GM23338 (cell line): ENCODE results near the gene CASP6. TPM values are rescaled to one million over a fixed set of nuclear protein-coding genes. Genes with fewer than 3 reads are reported as not detected.

Experiments used
- ATAC-seq: fragments of 200-7000 bp; cut with Tn5 transposase; 3 replicates; pipeline ENCODE4 v1.9.1; 2020
- DNase-seq: peaks from one replicate; pipeline ENCODE4 v3.0.0-alpha.2; 2015; ENCODE audit warnings: low spot score
- H2AFZ ChIP-seq: fragments of 200-600 bp; sonication (generic); 2 replicates; pipeline ENCODE4 v1.8.0; 2016; ENCODE audit warnings: antibody characterized with exemption, mild to moderate bottlenecking, moderate library complexity
- H3F3A ChIP-seq: fragments of 200-600 bp; sonication (generic); replicated peaks from 2 replicates; pipeline ENCODE4 v1.8.0; 2017; ENCODE audit warnings: antibody characterized with exemption, mixed run types, low read depth
- H3K27ac ChIP-seq: fragments of 200-600 bp; sonication (generic); 2 replicates; pipeline ENCODE4 v1.6.1; 2016; ENCODE audit warnings: low read depth
- H3K27me3 ChIP-seq: fragments of 200-600 bp; sonication (generic); 2 replicates; pipeline ENCODE4 v1.8.0; 2016; ENCODE audit warnings: mild to moderate bottlenecking, mixed run types, moderate library complexity; ENCODE audit not compliant: insufficient read depth
- H3K36me3 ChIP-seq: fragments of 200-600 bp; sonication (generic); 2 replicates; pipeline ENCODE4 v1.8.0; 2016; ENCODE audit warnings: mild to moderate bottlenecking; ENCODE audit not compliant: insufficient read depth
- H3K4me1 ChIP-seq: fragments of 200-600 bp; sonication (generic); 2 replicates; pipeline ENCODE4 v1.8.0; 2016; ENCODE audit warnings: mild to moderate bottlenecking, moderate library complexity; ENCODE audit not compliant: insufficient read depth
- H3K4me2 ChIP-seq: fragments of 200-600 bp; sonication (generic); 2 replicates; pipeline ENCODE4 v1.7.1; 2017; ENCODE audit warnings: mixed run types
- H3K4me3 ChIP-seq: fragments of 200-600 bp; sonication (generic); 2 replicates; pipeline ENCODE4 v1.6.1; 2016; ENCODE audit warnings: mixed run types
- H3K79me2 ChIP-seq: fragments of 200-600 bp; sonication (generic); replicated peaks from 2 replicates; pipeline ENCODE4 v1.8.0; 2017; ENCODE audit warnings: mild to moderate bottlenecking; ENCODE audit not compliant: insufficient read depth
- H3K9me2 ChIP-seq: fragments of 200-600 bp; sonication (generic); 2 replicates; pipeline ENCODE4 v1.8.0; 2017; ENCODE audit not compliant: insufficient read depth
- H4K20me1 ChIP-seq: fragments of 200-600 bp; sonication (generic); replicated peaks from 2 replicates; pipeline ENCODE4 v1.8.0; 2017; ENCODE audit warnings: mild to moderate bottlenecking; ENCODE audit not compliant: insufficient read depth
- H3K27ac Mint-ChIP-seq: 2 replicates; pipeline ENCODE4 v1.8.0; 2020; ENCODE audit warnings: inconsistent platforms, mild to moderate bottlenecking, moderate library complexity, mixed read lengths
- H3K27me3 Mint-ChIP-seq: 3 replicates; pipeline ENCODE4 v1.8.0; 2022; ENCODE audit warnings: low read depth, mild to moderate bottlenecking, moderate library complexity, mixed read lengths, inconsistent platforms; ENCODE audit not compliant: insufficient read depth, poor library complexity
- H3K36me3 Mint-ChIP-seq: 3 replicates; pipeline ENCODE4 v1.8.0; 2021; ENCODE audit warnings: low read depth, mild to moderate bottlenecking, inconsistent platforms, moderate library complexity, mixed read lengths
- H3K4me1 Mint-ChIP-seq: 3 replicates; pipeline ENCODE4 v1.8.0; 2020; ENCODE audit warnings: mild to moderate bottlenecking, inconsistent platforms, mixed read lengths
- H3K4me3 Mint-ChIP-seq: 3 replicates; pipeline ENCODE4 v1.8.0; 2021; ENCODE audit warnings: moderate library complexity, mild to moderate bottlenecking, inconsistent platforms, mixed read lengths
- H3K9me3 Mint-ChIP-seq: 3 replicates; pipeline ENCODE4 v1.8.0; 2020; ENCODE audit warnings: moderate library complexity, mild to moderate bottlenecking, inconsistent platforms, mixed read lengths
- CREB1 ChIP-seq: fragments of 250-450 bp; sonication (Bioruptor Pico); IDR thresholded peaks from 2 replicates; pipeline ENCODE4 v1.5.0; 2020; ENCODE audit warnings: low read depth, mild to moderate bottlenecking, moderate library complexity
- CTCF ChIP-seq, 2 experiments: fragments of 200-600 bp in 1 of 2; sonication (generic) in 1 of 2; conservative IDR thresholded peaks; 2 replicates each; pipeline versions ENCODE4 v1.5.1 to v1.6.1; 2016 to 2017; ENCODE audit warnings: antibody characterized with exemption in 2 of 2, low read depth in 2 of 2, mild to moderate bottlenecking in 2 of 2, moderate library complexity in 1 of 2
- EZH2phosphoT487 ChIP-seq: fragments of 200-600 bp; sonication (generic); IDR thresholded peaks from one replicate; pipeline ENCODE4 v1.8.1; 2018; ENCODE audit warnings: antibody characterized with exemption; ENCODE audit not compliant: unreplicated experiment
- REST ChIP-seq: IDR thresholded peaks from one replicate; pipeline ENCODE4 v1.6.1; 2018; ENCODE audit warnings: antibody characterized with exemption; ENCODE audit not compliant: unreplicated experiment
- STAT1 ChIP-seq: IDR thresholded peaks from one replicate; pipeline ENCODE4 v1.6.1; 2016; ENCODE audit warnings: antibody characterized with exemption; ENCODE audit not compliant: unreplicated experiment
- ZNF114 ChIP-seq: fragments of 250-450 bp; sonication (Bioruptor Pico); IDR thresholded peaks from 2 replicates; pipeline ENCODE4 v1.5.0; 2020; ENCODE audit warnings: mild to moderate bottlenecking, moderate library complexity
- ZNF331 ChIP-seq: fragments of 250-450 bp; sonication (Bioruptor Pico); IDR thresholded peaks from 2 replicates; pipeline ENCODE4 v1.5.0; 2020; ENCODE audit warnings: low read depth, mild to moderate bottlenecking, moderate library complexity
- polyA plus RNA-seq: library from polyadenylated mRNA; unstranded; fragments of >200 nt; fragmentation: Nextera tagmentation; extraction: Ambion mirVana; gene quantifications from 2 replicates; pipeline ENCODE4 v1.2.1, GENCODE V29; 2016
- total RNA-seq: library from RNA; depleted of rRNA; stranded (reverse); fragments of >200 nt; shearing (Covaris generic); gene quantifications from 2 replicates; pipeline ENCODE4 v1.2.3, GENCODE V29; 2014

Gene CASP6
- total and polyA plus RNA-seq, 2 experiments from 2014 or later, result 30.5 to 35.4 TPM

- TF ChIP-seq CTCF (conservative IDR thresholded peaks at IDR 0.05; ENCODE audit: low read depth in 2 of 2) (no peak), ZNF114 (no peak), ZNF331 (CRISPR knock-in tag) (no peak), REST (no peak), STAT1 (no peak)
Observed at GRCh38 chr4:109708435-109708834, 5.2 kb upstream of the CASP6 start (continued).

GRCh38 chr4:109703664-109704361 lies 568 bp upstream of the CASP6 start:
- Mint-ChIP-seq H3K4me1 (peaks cover 22% of the 10 kb centered on the region), H3K9me3 (no peaks in the 10 kb centered on the region), H3K4me3 (peak overlapping the region; percentile 89), H3K36me3 (peaks cover 15% of the 10 kb centered on the region), H3K27me3 (peaks cover 10% of the 10 kb centered on the region), H3K27ac (no peak overlapping the region)
- Histone ChIP-seq H3K79me2 (peaks cover 30% of the 10 kb centered on the region), H2AFZ (peak overlapping the region; percentile 94), H3K4me2 (peak overlapping the region; percentile 93), H4K20me1 (peaks cover 2% of the 10 kb centered on the region; the same call in 1 of the 2 replicates), H3K9me2 (no peaks in the 10 kb centered on the region), H3K4me3 (peak overlapping the region; percentile 92), H3K27me3 (no peaks in the 10 kb centered on the region), H3K36me3 (no peaks in the 10 kb centered on the region), H3F3A (peaks cover 11% of the 10 kb centered on the region; the same call in 1 of the 2 replicates), H3K4me1 (peaks cover 16% of the 10 kb centered on the region), H3K27ac (no peak overlapping the region)
- no peak for ATAC-seq
- DNase-seq, result no peak
- TF ChIP-seq ZNF331 (CRISPR knock-in tag), result no peak
- TF ChIP-seq EZH2phosphoT487, result no peak
- TF ChIP-seq CTCF (conservative IDR thresholded peaks at IDR 0.05; ENCODE audit: low read depth in 2 of 2), result no peak
- TF ChIP-seq CREB1 (CRISPR knock-in tag), result no peak
- TF ChIP-seq STAT1, result no peak
